ENCODE results near the gene PDE4D. TPM values are rescaled to one million over a fixed set of nuclear protein-coding genes. Genes with fewer than 3 reads are reported as not detected.

PDE4D gene
- total RNA-seq, 1 experiment from 2014 or later = 34.2 TPM

DNA sequence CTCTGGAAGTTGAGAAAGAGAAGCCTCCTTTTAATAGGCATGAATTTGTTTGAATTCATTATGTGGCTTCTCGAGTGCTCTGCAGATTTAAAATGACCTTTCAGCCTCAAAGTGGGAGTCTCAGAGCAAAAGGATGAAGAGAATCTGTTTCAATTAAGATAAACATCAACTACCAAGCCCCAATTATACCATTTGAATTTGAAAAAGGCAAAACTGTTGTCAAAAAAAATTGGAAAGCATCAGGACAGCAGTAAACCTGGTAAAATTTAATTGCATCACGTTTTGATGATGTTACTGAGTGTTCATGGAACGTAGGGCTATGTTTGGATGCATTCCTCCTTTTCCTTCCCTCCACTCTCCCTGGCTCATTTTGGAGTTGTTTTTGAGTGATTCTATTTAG, 637.2 kb downstream of the PDE4D start:
- DNase-seq (ENCODE audit: low spot score) = no peak

DNA sequence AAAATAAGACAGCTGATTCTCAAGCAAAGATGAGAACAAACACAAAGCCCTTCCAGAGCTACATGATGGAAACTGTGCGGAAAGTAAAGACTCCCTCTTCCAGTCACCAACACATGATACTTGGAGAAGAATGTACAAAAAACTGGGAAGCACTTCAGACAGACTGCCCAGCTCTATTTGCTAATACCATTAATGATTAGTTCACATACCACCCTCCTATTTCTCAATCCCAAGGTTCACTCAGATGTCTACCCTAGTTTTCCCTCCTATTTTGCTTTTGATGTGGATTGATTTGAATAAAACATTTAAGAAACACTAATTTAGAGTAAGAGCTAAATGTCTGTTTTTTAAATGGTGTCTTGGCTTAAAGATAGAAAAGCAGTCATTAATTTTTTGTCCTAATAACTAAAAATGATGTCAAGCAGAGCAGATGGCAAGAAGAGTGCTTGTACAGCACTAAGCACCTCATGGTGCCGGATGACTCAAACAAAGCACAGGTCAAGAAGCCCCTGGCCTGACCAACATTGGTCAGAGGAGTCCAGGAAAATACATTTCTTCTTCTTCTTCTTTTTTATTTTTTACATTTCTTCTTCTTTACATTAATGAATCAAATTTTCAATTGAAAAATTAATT, 639.4 kb downstream of the PDE4D start:
- no peak for DNase-seq (ENCODE audit: low spot score)

DNA sequence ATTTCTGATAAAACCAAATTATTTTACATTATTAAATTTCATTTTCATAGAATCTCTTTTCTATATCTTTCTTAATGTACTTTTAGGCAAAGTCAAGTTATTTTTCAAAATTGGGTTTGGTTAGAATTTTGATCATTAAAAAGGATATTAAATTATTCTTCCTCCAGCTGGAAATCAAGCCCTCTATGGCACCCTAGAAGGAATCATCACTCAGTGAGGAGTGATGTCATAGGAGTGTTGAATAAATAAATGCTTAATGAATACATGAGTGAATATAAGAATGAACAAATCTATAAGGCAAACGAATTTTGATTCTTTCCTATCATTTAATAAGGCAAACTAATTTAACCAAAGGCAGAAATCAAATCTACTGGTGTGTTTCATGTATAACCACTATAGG, 639.9 kb downstream of the PDE4D start:
- DNase-seq (ENCODE audit: low spot score) = no peak

DNA sequence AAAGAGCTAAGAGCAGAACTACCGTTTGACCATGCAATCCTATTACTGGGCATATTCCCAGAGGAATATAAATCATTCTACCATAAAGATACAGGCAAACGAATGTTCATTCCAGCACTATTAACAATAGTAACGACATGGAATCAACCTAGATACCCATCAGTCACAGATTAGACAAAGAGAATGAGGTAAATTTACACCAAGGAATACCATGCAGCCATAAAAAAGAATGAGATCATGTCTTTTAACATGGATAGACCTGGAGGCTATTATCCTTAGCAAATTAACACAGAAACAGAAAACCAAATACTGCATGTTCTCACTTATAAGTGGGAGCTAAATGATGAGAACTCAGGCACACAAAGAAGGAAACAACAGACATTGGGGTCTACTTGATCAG, 641.9 kb downstream of the PDE4D start:
- no peak for DNase-seq (ENCODE audit: low spot score)

DNA sequence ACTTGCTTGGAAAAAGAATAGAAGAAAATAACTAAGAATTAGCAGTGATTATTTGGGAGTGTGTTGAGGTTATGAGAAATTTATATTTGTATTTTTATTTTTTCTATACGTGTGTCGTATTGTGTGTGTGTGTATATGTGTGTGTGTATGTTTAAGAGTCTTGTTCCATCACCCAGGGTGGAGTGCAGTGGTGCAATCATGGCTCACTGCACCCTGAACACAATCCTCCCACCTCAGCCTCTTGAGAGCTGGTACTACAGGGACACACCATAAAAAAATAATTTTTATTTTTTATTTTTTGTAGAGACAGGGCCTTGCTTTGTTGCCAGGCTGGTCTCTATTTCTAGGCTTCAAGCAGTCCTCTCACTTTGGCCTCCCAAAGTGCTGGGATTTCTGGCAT, 643.8 kb downstream of the PDE4D start:
- DNase-seq (ENCODE audit: low spot score) = no peak

DNA sequence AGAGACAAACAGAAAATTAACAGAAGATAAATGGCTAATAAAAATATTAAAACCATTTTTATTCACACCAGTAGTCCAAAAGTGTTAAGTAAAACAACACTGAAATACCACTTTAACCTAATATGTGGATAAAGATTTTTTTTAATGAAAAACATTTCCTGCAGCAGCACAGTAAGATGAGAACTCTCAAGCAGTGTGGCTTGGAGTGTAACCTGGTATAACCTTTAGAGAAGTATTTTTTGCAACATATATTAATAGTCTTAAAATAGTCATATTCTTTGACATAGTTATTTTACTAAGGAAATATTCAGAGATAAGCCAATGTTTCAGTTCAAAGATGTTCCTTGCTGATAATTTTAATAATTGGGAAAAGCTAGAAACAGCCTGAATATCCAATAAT, 644.4 kb downstream of the PDE4D start:
- DNase-seq (ENCODE audit: low spot score) = no peak

DNA sequence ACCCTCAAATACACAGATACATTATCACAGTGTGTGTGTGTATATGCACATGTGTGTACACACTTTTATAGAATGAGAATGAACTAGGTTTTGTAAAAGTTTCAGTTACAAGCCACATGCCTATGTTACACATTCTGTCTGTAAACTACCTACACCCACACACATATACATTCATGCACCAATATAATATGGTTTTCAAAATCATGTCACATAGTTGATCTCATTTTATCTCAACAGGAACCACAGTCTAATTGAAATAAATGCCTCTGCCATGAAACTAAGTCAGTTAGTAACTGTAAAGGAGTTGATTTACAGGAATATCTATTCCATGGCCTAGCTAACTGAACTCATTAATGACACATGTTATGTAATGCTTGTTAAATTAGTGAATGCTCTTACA, 646.6 kb downstream of the PDE4D start:
- no peak for DNase-seq (ENCODE audit: low spot score)

DNA sequence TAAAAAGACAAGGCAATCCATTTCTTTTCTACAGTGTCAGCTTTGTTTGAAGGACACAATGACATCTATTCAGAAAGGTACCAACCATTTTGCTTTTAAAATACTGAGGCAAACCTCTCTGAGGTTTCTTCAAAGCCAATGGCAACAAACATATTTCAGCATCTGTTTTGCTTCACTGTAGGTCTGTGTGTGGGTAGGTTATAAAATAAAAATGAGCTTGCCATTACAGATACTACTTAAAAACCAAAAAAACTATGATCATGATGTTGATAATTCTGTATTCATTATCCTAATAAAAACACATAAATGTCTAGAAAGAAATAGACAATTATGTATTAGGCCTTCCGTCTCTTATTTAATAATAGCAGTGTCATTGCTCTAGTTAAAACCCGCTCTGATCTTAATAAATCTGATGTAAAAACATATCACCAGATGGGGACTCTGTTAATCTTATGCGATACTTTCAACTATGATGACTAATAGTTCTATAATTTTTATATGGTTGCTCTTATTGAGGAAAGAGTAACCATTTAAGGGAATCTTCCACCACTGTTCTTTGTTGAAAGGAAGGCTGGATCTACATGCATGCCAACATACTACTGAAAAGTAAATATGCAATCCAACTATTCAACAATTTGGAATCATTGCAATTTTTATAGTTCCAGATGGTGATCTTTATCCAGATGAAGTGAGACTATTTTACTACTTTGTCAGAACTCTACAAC, 647.2 kb downstream of the PDE4D start:
- no peak for DNase-seq (ENCODE audit: low spot score)

DNA sequence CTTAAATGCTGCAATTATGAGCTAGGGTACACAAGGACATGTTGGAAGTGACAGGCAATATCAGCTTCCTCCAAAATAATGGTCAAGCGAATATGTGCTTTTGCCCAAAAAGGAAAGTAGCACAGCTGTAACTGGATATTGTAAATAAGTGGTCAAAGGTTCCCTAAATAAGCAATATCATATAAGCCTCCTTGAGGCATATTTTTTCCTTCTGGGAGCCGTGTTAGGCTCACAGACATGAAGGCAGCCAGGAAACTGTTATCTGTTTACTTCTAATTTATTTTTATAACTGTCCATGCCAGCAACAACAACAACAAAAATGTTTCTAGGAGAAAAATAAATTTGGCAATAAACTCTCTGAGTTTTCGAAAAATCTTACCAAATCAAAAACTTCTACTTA, 648.3 kb downstream of the PDE4D start:
- peak; percentile 8 for DNase-seq (ENCODE audit: low spot score)

DNA sequence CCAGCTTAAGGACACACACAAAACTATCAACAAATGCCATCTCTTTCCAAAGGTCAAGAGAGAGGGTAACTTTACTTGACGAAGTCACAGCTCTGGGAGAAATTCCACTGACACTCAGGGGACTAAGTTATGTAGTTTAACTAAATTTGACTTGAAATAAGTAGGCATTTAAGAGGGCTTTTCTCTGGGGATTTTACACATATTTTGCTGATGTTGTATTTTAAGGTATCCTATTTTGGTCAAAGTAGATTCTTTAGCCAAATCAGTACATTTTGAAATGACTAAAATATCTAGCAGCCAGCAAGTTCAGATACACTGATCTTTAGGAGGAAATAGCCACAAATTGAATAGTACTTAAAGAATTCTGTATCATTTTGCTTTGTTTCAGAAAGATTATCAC, 652.0 kb downstream of the PDE4D start:
- no peak for DNase-seq (ENCODE audit: low spot score)

DNA sequence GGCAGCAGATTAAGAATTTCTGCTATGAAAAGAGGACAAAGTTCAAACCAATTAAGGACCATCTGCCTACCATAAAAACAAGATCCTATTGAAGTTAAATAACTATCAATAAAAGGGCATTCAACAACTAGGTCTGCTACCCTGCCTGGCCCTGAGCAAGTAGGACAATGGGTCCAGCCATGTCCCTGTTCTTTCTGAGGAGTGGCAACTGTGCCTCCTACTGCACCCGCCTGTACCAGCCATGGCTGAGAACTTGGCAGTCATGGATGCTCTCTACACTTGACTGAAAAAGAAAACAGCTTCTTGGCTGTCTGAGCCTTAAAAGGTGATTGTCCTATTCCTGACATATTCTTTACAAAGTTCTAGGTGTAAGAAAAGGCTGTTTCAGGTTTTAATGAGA, 652.4 kb downstream of the PDE4D start:
- no peak for DNase-seq (ENCODE audit: low spot score)

DNA sequence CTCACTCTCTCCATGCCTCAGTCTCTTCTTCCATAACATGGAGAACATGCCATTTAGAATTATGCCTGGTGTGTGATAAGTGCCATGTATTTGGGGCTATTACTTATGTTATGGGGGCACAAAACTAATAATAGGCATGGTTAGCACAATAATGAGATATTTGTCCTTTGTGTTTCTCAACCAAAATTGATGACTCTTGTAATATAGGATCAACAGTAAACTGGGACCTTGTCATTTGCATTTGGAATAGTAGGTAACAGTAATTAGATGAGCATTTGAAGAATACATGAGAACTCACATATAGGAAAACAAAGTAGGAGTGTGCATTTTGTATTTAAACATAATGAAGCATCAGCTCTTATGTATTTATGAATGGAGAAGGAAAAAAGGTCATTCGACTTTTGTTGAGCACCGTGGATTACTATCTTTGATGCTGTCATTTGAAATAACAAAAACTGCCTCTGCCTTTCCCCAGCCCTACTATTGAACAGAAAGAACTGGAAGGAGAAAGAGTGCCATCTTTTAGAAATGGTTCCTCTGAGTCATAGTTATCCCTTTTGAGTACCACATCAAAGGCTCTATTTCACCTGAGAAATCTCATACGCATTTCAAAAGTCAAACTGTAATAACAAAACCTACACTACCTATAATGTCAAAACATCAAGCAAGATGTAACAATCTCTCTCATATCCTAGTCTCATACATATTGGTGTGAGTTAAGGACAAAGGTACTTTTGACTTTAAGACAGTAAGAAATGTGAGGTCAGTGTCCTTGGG, 655.2 kb downstream of the PDE4D start:
- no peak for DNase-seq (ENCODE audit: low spot score)

DNA sequence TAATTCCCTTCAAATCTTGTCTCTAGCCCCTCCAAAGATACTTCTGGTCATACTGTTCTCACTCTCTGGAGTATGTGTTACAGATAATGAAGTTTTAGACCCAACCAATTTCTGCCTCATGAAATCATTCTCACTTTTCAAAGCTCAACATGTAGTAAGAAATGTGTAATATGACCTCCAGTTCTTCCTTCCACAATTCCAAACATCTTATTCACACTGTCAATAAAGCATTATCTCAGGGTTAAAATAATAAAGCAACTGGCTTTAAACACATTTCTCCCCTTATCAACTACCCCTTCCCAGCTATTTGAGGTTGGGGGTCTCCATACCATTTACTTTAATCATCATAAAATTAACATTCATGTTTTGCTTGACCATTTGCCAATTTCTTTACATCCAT, 656.5 kb downstream of the PDE4D start:
- DNase-seq (ENCODE audit: low spot score) = no peak

DNA sequence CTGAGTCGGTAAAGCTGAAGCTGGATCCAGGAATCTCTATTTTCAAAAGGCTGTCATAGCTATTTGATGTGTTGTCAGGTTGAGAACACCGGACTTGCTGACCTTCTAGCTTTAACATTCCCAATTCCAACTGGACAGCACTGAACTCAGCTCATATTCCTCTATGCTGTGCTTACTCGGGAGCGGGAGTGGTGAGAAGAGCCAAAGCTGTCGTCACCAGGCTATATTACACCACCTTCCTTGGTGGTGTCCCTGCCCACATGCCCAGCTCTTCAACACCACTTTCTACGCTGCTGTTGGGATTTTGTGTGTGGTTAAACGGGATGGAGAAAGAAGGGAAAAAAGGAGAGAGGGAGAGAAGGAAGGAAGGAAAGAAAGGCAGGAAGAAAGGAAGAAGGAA, 657.1 kb downstream of the PDE4D start:
- no peak for DNase-seq (ENCODE audit: low spot score)

DNA sequence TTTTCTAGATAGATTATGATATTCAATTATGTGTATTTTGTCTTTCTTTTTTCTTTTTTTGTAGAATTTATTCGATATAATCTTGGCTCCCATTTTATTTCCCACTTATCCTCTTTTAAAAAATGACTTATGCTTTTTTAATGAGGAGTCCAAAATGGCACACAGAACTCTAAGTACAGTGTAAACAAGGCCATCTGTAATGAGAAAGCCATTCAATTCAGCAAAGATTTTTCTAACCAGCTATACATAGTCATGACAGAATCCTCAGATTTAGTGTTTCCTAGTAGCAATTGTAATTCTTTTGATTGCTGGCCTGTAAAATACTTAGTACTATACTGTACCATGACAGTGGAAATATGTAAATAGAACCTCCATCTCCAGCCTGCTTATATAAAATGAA, 659.3 kb downstream of the PDE4D start:
- DNase-seq (ENCODE audit: low spot score) = no peak

DNA sequence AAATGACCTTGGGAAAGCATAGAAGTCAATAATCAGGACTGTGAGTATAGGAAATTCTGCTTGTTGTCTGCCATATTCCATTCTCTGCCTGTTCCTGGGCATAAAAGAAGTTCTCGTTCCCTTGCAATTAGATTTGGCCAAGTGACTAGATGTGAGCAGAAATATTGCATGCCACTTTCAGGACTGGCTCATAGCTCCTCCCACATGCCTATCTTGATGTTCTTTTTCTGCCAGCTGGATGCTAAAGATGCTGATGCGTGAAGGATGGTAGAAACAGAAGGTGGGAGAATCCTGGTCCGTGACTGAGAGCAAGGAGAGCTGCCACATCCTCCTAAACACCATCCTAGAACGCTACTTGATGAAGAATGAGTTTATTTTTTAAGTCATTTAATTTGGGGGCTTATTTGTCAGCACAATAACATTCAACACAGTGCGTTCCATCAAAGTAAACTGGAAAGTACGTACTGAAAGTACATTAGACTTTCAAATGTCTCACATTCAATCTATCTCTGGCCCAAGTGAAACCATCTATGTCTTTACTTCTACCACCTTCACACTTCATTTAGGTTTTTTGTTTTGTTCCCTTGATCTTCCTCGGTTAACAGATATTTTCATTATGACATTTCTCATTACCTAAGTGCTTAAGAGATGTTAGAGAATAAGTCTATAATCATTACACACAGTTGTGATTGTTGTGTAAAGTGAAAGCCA, 662.1 kb downstream of the PDE4D start:
- DNase-seq (ENCODE audit: low spot score) = no peak

DNA sequence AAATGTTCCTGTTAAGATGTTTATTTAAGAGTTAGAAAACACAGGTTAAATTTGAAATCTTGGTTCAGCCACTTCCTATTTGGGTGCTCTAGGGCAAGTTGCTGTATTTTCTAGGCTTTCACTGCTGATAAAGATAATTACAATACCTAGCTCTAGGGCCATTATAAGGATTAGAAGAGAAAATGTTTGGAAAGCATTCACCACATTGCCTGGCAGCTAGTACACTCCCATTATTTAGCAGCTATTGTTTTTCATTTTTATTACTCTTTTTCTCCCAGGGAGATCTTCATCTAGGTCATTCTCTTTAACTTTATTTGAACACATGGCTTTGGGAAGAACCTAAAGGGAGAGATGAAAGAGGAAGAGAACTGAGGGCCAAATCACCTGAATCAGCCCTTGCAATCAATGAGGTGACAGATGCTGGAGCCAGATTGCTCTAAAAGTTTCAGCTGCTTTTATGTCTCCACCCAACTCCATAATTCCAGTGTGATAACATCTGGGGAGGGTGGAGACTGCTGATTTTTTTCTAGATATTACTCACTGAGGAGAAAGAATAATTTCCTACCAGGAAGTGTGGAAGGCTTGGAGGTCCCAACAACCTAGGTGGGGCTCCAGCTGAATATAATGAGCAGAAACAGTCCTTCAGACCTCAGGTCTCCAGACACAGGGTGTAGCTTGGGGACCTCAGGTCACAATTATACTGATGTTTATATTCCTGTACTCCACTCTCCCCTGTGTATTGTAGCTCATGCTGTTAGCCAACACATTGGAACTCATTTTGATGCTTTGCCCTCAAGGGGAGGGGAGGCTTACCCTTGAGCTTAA, 670.6 kb downstream of the PDE4D start:
- no peak for DNase-seq (ENCODE audit: low spot score)

DNA sequence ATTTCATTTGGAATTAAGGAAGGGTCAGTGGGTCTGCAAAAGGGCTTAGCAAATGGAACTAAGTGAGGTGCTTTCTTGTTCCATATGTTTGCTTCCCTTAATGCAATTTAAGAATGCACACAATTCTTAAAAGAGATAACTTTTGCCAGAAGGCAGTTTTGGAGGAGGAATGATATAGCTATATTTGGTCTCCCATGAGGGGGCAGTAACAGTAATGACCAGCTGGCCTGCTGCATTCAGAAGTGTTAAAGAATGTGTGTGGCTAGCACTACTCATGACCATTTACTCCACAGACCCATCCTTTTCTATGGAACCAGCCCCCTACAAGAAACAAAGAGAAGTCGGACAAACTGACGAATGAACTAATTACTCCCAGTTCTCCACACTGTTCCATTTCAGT, 671.8 kb downstream of the PDE4D start:
- no peak for DNase-seq (ENCODE audit: low spot score)

DNA sequence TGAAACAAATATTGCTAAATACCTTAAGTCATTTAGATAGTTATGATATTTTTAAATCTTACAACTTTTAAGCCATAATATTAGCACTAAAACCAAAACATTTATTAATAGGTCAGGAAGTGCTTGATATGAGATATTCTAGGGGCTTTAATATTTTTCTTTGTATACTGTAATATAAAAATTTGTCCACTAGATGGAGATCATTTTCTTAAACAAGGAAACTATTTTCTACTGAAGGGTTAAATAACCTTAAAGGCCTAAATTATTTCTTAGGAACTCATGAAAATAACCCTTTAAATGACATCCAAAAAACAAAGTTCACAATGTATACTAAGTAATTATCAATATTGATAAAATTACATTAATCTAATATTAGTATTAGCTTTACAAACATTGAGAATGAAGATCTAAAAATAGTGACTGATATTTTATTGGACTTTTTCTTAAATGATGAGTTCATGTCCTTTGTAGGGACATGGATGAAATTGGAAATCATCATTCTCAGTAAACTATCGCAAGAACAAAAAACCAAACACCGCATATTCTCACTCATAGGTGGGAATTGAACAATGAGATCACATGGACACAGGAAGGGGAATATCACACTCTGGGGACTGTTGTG, 675.0 kb downstream of the PDE4D start:
- no peak for DNase-seq (ENCODE audit: low spot score)

DNA sequence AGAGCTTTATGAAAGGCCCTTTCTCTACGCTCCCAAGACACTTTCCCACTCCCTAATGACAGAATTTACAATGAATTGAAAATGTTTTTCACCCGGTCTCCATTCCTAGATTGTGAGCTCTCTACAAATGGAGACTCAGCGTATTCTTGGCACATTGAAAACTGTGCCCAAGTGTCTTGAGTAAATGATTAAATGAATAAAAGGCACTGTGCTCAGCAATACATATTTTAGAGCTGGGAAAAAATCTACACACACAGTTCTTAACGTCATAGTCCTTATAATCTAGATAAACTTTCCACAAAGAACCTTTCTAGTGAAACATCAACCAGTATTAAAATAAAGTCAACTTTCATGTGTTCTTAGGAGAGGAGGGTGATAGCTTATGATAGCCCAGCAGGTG, 676.7 kb downstream of the PDE4D start:
- DNase-seq (ENCODE audit: low spot score) = no peak

DNA sequence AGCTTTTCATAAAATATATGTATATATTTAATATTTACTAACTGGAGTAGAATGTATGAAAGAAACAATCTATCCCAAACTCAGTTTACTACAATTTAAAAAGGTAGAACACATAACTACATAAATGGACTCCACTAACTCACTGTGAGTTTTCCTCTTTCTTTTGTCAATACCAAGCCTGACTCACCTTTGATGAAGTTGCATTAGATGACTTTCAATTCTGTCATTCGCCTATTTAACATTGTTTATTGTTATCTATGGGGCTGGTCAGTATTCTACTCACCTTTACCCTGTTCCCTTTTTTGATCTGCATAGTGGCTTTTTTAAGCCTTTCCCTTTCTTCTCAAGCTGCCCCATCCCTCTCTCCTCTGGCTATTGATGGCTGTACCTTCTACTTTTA, 680.9 kb downstream of the PDE4D start:
- DNase-seq (ENCODE audit: low spot score) = no peak
